Endothelial cell of umbilical vein (primary cell): ENCODE data around the gene ST6GAL1. TPM values are rescaled to one million over a fixed set of nuclear protein-coding genes. Genes with fewer than 3 reads are reported as not detected.

Experiments used
- BruUV-seq: library from RNA; stranded (reverse); fragments of 400-500 nt; replicated peaks from 2 replicates; lab custom pipeline; 2021; lab: Mats Ljungman, UMichigan
- CTCF ChIA-PET: fragments of 300-600, 350-600 bp; sonication (Branson Sonifier 250); formaldehyde crosslinking; loops from one replicate; lab custom pipeline; 2021; ENCODE audit warnings: antibody characterized with exemption, inconsistent platforms; lab: Charles Lee
- POLR2A ChIA-PET: fragments of 300-600, 350-600 bp; sonication (Branson Sonifier 250); formaldehyde crosslinking; loops from one replicate; lab custom pipeline; 2021; ENCODE audit warnings: antibody characterized with exemption, inconsistent platforms; lab: Charles Lee
- DNase-seq: peaks from one replicate; pipeline ENCODE4 v3.0.0-alpha.2; 2011; ENCODE audit warnings: low read depth, low spot score
- FAIRE-seq: peaks from 2 replicates; lab custom pipeline; 2011; peaks lifted over from hg19 to GRCh38; lab: Jason Lieb, UNC
- H2AFZ ChIP-seq: 2 replicates; pipeline ENCODE4 v1.6.0; 2012; ENCODE audit warnings: low read depth, low read length, control low read depth, inconsistent platforms
- H3K27ac ChIP-seq: 2 replicates; pipeline ENCODE4 v1.5.1; 2011; ENCODE audit warnings: low read depth, mild to moderate bottlenecking, control low read depth, low read length, moderate library complexity; ENCODE audit not compliant: insufficient read depth
- H3K27me3 ChIP-seq, 2 experiments: 2 replicates each; pipeline versions ENCODE4 v1.6.0 to v1.6.1; 2011; ENCODE audit warnings: low read length in 2 of 2, mixed read lengths in 1 of 2; ENCODE audit not compliant: control insufficient read depth in 2 of 2, insufficient read depth in 2 of 2
- H3K36me3 ChIP-seq, 2 experiments: 2 replicates in 1 of 2; 3 replicates in 1 of 2; pipeline ENCODE4 v1.5.1; 2011; ENCODE audit warnings: low read length in 2 of 2, mild to moderate bottlenecking in 1 of 2, moderate library complexity in 1 of 2; ENCODE audit not compliant: control insufficient read depth in 2 of 2, insufficient read depth in 2 of 2; ENCODE audit errors: extremely low read depth in 1 of 2
- H3K4me1 ChIP-seq: 3 replicates; pipeline ENCODE4 v1.5.1; 2011; ENCODE audit warnings: mild to moderate bottlenecking, low read length; ENCODE audit not compliant: control insufficient read depth, insufficient read depth; ENCODE audit errors: extremely low read depth
- H3K4me2 ChIP-seq: 2 replicates; pipeline ENCODE4 v1.6.1; 2011; ENCODE audit warnings: low read length, control low read depth, mixed read lengths; ENCODE audit not compliant: insufficient read depth
- H3K4me3 ChIP-seq, 3 experiments: fragments of 200-600 bp in 1 of 3; sonication (generic), shearing (Covaris generic) in 1 of 3; replicated peaks in 1 of 3; 2 replicates each; pipeline ENCODE4 v1.5.1; 2011 to 2016; ENCODE audit warnings: control low read depth in 3 of 3, low read length in 3 of 3, mild to moderate bottlenecking in 2 of 3, inconsistent platforms in 1 of 3, low read depth in 1 of 3, moderate library complexity in 1 of 3; ENCODE audit not compliant: insufficient read depth in 1 of 3
- H3K79me2 ChIP-seq: 2 replicates; pipeline ENCODE4 v1.6.0; 2012; ENCODE audit warnings: low read length, inconsistent platforms; ENCODE audit not compliant: control insufficient read depth, insufficient read depth
- H3K9ac ChIP-seq: replicated peaks from 2 replicates; pipeline ENCODE3; 2011; ENCODE audit warnings: low read length, control low read depth; ENCODE audit not compliant: insufficient read depth; ENCODE audit errors: extremely low read depth
- H3K9me1 ChIP-seq: replicated peaks from 3 replicates; pipeline ENCODE4 v1.6.0; 2011; ENCODE audit warnings: mild to moderate bottlenecking, low read length; ENCODE audit not compliant: control insufficient read depth, insufficient read depth; ENCODE audit errors: extremely low read depth
- H3K9me3 ChIP-seq: replicated peaks from 2 replicates; pipeline ENCODE4 v1.5.1; 2012; ENCODE audit warnings: low read length, inconsistent platforms; ENCODE audit not compliant: control insufficient read depth, insufficient read depth
- H4K20me1 ChIP-seq: replicated peaks from 2 replicates; pipeline ENCODE3; 2011; ENCODE audit warnings: mild to moderate bottlenecking, low read length; ENCODE audit not compliant: control insufficient read depth, insufficient read depth; ENCODE audit errors: extremely low read depth
- CTCF ChIP-seq, 2 donors: IDR thresholded peaks; 1 replicate in 1 of 2; 2 replicates in 1 of 2; pipeline ENCODE4 v1.5.1; 2011; ENCODE audit warnings: low read length in 2 of 2, mild to moderate bottlenecking in 2 of 2, moderate library complexity in 2 of 2, control low read depth in 1 of 2, inconsistent platforms in 1 of 2, low read depth in 1 of 2; ENCODE audit not compliant: insufficient read depth in 1 of 2; ENCODE audit errors: extremely low read depth in 1 of 2
- EZH2 ChIP-seq: IDR thresholded peaks from 2 replicates; pipeline ENCODE4 v1.6.1; 2012; ENCODE audit warnings: borderline replicate concordance, low read depth, mild to moderate bottlenecking, moderate library complexity, low read length, inconsistent platforms; ENCODE audit not compliant: severe bottlenecking
- FOS ChIP-seq: IDR thresholded peaks from 2 replicates; pipeline ENCODE4 v1.6.1; 2011; ENCODE audit warnings: mild to moderate bottlenecking, low read length, moderate library complexity, borderline replicate concordance; ENCODE audit not compliant: insufficient read depth
- GATA2 ChIP-seq: IDR thresholded peaks from 2 replicates; pipeline ENCODE4 v1.7.0; 2011; ENCODE audit warnings: low read depth, mild to moderate bottlenecking, moderate library complexity, mixed read lengths, low read length; ENCODE audit not compliant: insufficient read length, insufficient read depth
- JUN ChIP-seq: IDR thresholded peaks from 2 replicates; pipeline ENCODE4 v1.6.1; 2011; ENCODE audit warnings: borderline replicate concordance, low read depth; ENCODE audit not compliant: insufficient read length, insufficient read depth
- MAX ChIP-seq: IDR thresholded peaks from 2 replicates; pipeline ENCODE4 v1.6.1; 2011; ENCODE audit not compliant: insufficient read depth, insufficient read length
- MYC ChIP-seq: IDR thresholded peaks from one replicate; pipeline ENCODE4 v1.6.1; 2011; ENCODE audit warnings: mild to moderate bottlenecking, low read depth, low read length
- POLR2A ChIP-seq: IDR thresholded peaks from 2 replicates; pipeline ENCODE4 v1.6.1; 2012; ENCODE audit warnings: low read depth, mild to moderate bottlenecking, control low read depth, low read length
- POLR2AphosphoS5 ChIP-seq: IDR thresholded peaks from 2 replicates; pipeline ENCODE4 v1.6.1; 2012; ENCODE audit warnings: low read depth, mild to moderate bottlenecking, control low read depth, low read length, moderate library complexity; ENCODE audit not compliant: insufficient read depth
- dilution Hi-C: fragments of 300-500 bp; cut with MboI; formaldehyde crosslinking; loops from one replicate; pipeline ENCODE4 v1.15.0; 2019; ENCODE audit warnings: low sequenced_read_pairs; ENCODE audit not compliant: extremely low pct_ligation_motif_present
- intact Hi-C: fragments of 100-400 bp; cut with micrococcal nuclease; formaldehyde crosslinking; loops from one replicate; pipeline ENCODE4 v1.10.0; 2022
- polyA plus RNA-seq, 4 experiments: library from polyadenylated mRNA; depleted of rRNA in 3 of 4; stranded (reverse) in 3 of 4; unstranded in 1 of 4; fragments of >200 nt; gene quantifications; 2 replicates each; pipeline versions ENCODE4 v1.2.1 to v1.2.3, GENCODE V29; 2011 to 2012; ENCODE audit warnings: missing spikeins in 1 of 4
- total RNA-seq: library from RNA; stranded (reverse); gene quantifications from 2 replicates; pipeline ENCODE4 v1.2.3, GENCODE V29; 2021

The ST6GAL1 gene
- total and polyA plus RNA-seq, 2 donors (not counting 3 experiments of a cell fraction or from before 2014, with no cell fraction given), result 63.9 to 101 TPM

- DNase-seq, result no peak
- H3K27ac ChIP-seq, result no peak overlapping the region
- FAIRE-seq, result no peak
- H3K9me1 ChIP-seq, result no peaks in the 10 kb centered on the region
- ChIA-PET CTCF (interaction anchor here (2.2 to 4.0 kb wide), 2 partner anchors 35 to 118 kb away, joined by 5 to 18 read pairs; no protein-coding TSS in a partner anchor), POLR2A (no interaction called here)
- H2AFZ ChIP-seq, result no peak overlapping the region
- H3K79me2 ChIP-seq, result no peaks in the 10 kb centered on the region
- no peaks in the 10 kb centered on the region for H3K9me3 ChIP-seq
- intact Hi-C loops (no loop called here), dilution Hi-C loops (no loop called here)
- TF ChIP-seq FOS, result no peak
- TF ChIP-seq MAX, result no peak
- no peak for TF ChIP-seq JUN
- no peak for TF ChIP-seq EZH2
- TF ChIP-seq POLR2A, result no peak
- TF ChIP-seq CTCF (IDR thresholded peaks at IDR 0.05; ENCODE audit: extremely low read depth in 1 of 2, insufficient read depth in 1 of 2, low read depth in 1 of 2, low read length in 2 of 2), result no peak
- TF ChIP-seq GATA2, result no peak
- TF ChIP-seq POLR2AphosphoS5, result no peak
- no peak for TF ChIP-seq MYC
- H3K4me1 ChIP-seq, result peaks cover 34% of the 10 kb centered on the region
- BruUV-seq, result no TSS peak
- peaks cover 3 to 24% of the 10 kb centered on the region in 2 experiments for H3K36me3 ChIP-seq
- H3K4me3 ChIP-seq, result no peak overlapping the region
- no peak overlapping the region for H3K9ac ChIP-seq
- no peak overlapping the region for H3K4me2 ChIP-seq
- no peaks in the 10 kb centered on the region for H4K20me1 ChIP-seq
- H3K27me3 ChIP-seq, result no peaks in the 10 kb centered on the region
These were observed 37.4 kb downstream of the ST6GAL1 start for GRCh38 chr3:186967686-186968085.
